Adrenal gland (tissue), 5 donors: ENCODE measurements around the gene ARPC2.

ENCODE experiments used
- POLR2A ChIP-seq, 2 donors: fragments of 450-650 bp; IDR thresholded peaks; one replicate each; pipeline ENCODE4 v1.6.1; 2017; ENCODE audit warnings: antibody characterized with exemption in 2 of 2, mild to moderate bottlenecking in 2 of 2, moderate library complexity in 1 of 2
- TF ChIP-seq, protein P1 (sequence below), 6 experiments: fragments of 450-650 bp in 4 of 6; fragments of 200-600 bp in 2 of 6; sonication (generic) in 1 of 6; IDR thresholded peaks; 1 replicate in 5 of 6; 2 replicates in 1 of 6; pipeline versions ENCODE4 v1.5.1 to v1.8.0; 2016 to 2021; ENCODE audit warnings: antibody characterized with exemption in 6 of 6, mild to moderate bottlenecking in 2 of 6, moderate library complexity in 1 of 6
- donor health status: DM: no; HTN: no; CAD: no.

DNA sequence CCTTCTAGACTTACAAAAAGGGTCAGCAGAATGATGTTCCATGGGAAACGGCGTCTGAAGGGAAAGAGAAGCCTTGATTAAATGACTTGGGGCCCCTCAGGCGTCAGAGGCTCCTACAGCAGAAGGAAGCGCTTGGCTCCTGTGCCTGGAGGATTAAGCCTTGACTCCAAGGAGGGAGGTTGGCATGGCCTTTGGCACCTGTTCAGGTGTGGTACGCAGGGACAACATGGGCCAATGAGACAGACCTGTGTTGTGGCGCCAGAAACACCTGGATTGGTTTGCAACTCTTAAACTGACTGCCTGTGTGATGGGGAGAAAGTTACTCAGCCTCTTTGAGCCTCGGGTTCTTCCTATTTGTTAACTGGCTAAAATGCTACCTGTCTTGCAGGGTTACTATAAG lies 60.9 kb downstream of the ARPC2 start:
- TF ChIP-seq POLR2A (IDR thresholded peaks at IDR 0.05): no peak
- TF ChIP-seq, protein P1, sequence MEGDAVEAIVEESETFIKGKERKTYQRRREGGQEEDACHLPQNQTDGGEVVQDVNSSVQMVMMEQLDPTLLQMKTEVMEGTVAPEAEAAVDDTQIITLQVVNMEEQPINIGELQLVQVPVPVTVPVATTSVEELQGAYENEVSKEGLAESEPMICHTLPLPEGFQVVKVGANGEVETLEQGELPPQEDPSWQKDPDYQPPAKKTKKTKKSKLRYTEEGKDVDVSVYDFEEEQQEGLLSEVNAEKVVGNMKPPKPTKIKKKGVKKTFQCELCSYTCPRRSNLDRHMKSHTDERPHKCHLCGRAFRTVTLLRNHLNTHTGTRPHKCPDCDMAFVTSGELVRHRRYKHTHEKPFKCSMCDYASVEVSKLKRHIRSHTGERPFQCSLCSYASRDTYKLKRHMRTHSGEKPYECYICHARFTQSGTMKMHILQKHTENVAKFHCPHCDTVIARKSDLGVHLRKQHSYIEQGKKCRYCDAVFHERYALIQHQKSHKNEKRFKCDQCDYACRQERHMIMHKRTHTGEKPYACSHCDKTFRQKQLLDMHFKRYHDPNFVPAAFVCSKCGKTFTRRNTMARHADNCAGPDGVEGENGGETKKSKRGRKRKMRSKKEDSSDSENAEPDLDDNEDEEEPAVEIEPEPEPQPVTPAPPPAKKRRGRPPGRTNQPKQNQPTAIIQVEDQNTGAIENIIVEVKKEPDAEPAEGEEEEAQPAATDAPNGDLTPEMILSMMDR (IDR thresholded peaks at IDR 0.05): no peak
